Measurements from ENCODE around the gene BACE1. TPM values are rescaled to one million over a fixed set of nuclear protein-coding genes. Genes with fewer than 3 reads are reported as not detected.

The BACE1 gene
- total RNA-seq, 1 experiment from 2014 or later: 8.5 TPM

GRCh38 chr11:117248341-117248740, 67.7 kb downstream of the BACE1 start:
- no peaks in the 10 kb centered on the region for H3K4me1 Mint-ChIP-seq
- DNase-seq (ENCODE audit: low spot score) (no peak), ATAC-seq (no peak)
- no peak for TF ChIP-seq PRRX2 (CRISPR knock-in tag; IDR thresholded peaks at IDR 0.05)
- TF ChIP-seq HMGA2 (CRISPR knock-in tag; IDR thresholded peaks at IDR 0.05): no peak
- no peak for TF ChIP-seq CTCF (IDR thresholded peaks at IDR 0.05)
- no peak for TF ChIP-seq JAZF1 (CRISPR knock-in tag; IDR thresholded peaks at IDR 0.05)
- TF ChIP-seq ZMAT4 (CRISPR knock-in tag; IDR thresholded peaks at IDR 0.05): no peak
- no peak for TF ChIP-seq SOX15 (CRISPR knock-in tag; IDR thresholded peaks at IDR 0.05)
- no peak overlapping the region for H3K4me3 Mint-ChIP-seq
- H3K27ac Mint-ChIP-seq: no peak overlapping the region
- H3K27me3 Mint-ChIP-seq (ENCODE audit: low read depth): no peaks in the 10 kb centered on the region
- ChIA-PET POLR2A (no interaction called here), CTCF (interaction anchor here (1.5 kb wide), 1 partner anchor 68 kb away, joined by 3 read pairs; the partner anchor contains the start of gene BACE1)
- peaks cover 65% of the 10 kb centered on the region for H3K36me3 Mint-ChIP-seq
- no peaks in the 10 kb centered on the region for H3K9me3 Mint-ChIP-seq

GRCh38 chr11:117239295-117239694, 76.8 kb downstream of the BACE1 start:
- ChIA-PET POLR2A (no interaction called here), CTCF (no interaction called here)

More at GRCh38 chr11:117239295-117239694, 76.8 kb downstream of the BACE1 start:
- H3K36me3 Mint-ChIP-seq: peaks cover 35% of the 10 kb centered on the region
- TF ChIP-seq ATF3 (CRISPR knock-in tag; conservative IDR thresholded peaks at IDR 0.05): no peak
- no peak for TF ChIP-seq FOXP1 (CRISPR knock-in tag; IDR thresholded peaks at IDR 0.05; ENCODE audit: borderline replicate concordance)
- TF ChIP-seq ESRRA (CRISPR knock-in tag; IDR thresholded peaks at IDR 0.05; ENCODE audit: borderline replicate concordance): no peak
- TF ChIP-seq STAT6 (CRISPR knock-in tag; conservative IDR thresholded peaks at IDR 0.05; ENCODE audit: low read depth): no peak
- no peak for TF ChIP-seq NFYB (CRISPR knock-in tag; conservative IDR thresholded peaks at IDR 0.05; ENCODE audit: low read depth)
- TF ChIP-seq TCF7 (CRISPR knock-in tag; IDR thresholded peaks at IDR 0.05; ENCODE audit: low read depth): no peak
- no peak for TF ChIP-seq CTCF (IDR thresholded peaks at IDR 0.05)
- no peak for TF ChIP-seq NR3C1 (CRISPR knock-in tag; conservative IDR thresholded peaks at IDR 0.05; ENCODE audit: low read depth)
- no peak for TF ChIP-seq NFATC4 (CRISPR knock-in tag; IDR thresholded peaks at IDR 0.05)
- TF ChIP-seq IRF2 (CRISPR knock-in tag; IDR thresholded peaks at IDR 0.05; ENCODE audit: borderline replicate concordance, low read depth): no peak
- H3K4me1 Mint-ChIP-seq: peaks cover under 1% of the 10 kb centered on the region; the same call in 1 of the 2 replicates
- DNase-seq (ENCODE audit: low spot score) (no peak), ATAC-seq (no peak)
- no peaks in the 10 kb centered on the region for H3K27me3 Mint-ChIP-seq (ENCODE audit: low read depth)
- H3K27ac Mint-ChIP-seq: no peak overlapping the region
- no peaks in the 10 kb centered on the region for H3K9me3 Mint-ChIP-seq
- no peak overlapping the region for H3K4me3 Mint-ChIP-seq

All from WTC11 (cell line).